SK-N-MC (cell line): Measurements from ENCODE around the gene GRAMD2B.
"Not testable (repeated sequence)": the region's sequence is repeated elsewhere in the genome, so short reads cannot be mapped to it uniquely, and the experiment has no call there.

Source experiments
- EZH2 ChIP-seq: fragments of 200-600 bp; sonication (generic); IDR thresholded peaks from one replicate; pipeline ENCODE4 v1.6.1; 2017; ENCODE audit warnings: antibody characterized with exemption
- FOXP2 ChIP-seq: optimal IDR thresholded peaks from 2 replicates; pipeline ENCODE3; 2011; ENCODE audit warnings: mild to moderate bottlenecking, moderate library complexity; ENCODE audit not compliant: insufficient read depth; ENCODE audit errors: extremely low read length, control extremely low read depth
- POLR2AphosphoS5 ChIP-seq: IDR thresholded peaks from 2 replicates; pipeline ENCODE4 v1.6.1; 2012; ENCODE audit warnings: mild to moderate bottlenecking, low read depth, low read length, borderline replicate concordance

GRCh38 chr5:126519223-126519622, 96.0 kb downstream of the GRAMD2B start:
- not testable (repeated sequence) for TF ChIP-seq EZH2, POLR2AphosphoS5, FOXP2
